Astrocyte of the spinal cord (primary cell): ENCODE data around the gene RPE65.
A peak's percentile ranks its signal among the peaks of the same experiment; 100 is the strongest.
"Not testable (repeated sequence)": the region's sequence is repeated elsewhere in the genome, so short reads cannot be mapped to it uniquely, and the experiment has no call there.

ENCODE experiments used
- DNase-seq: peaks from one replicate; pipeline ENCODE4 v3.0.0; 2011; ENCODE audit warnings: low read depth, low spot score
- H3K4me3 ChIP-seq: 2 replicates; pipeline ENCODE4 v1.5.1; 2011; ENCODE audit warnings: low read depth, mild to moderate bottlenecking, low read length, moderate library complexity
- in situ Hi-C: cut with HindIII; loops from 2 replicates; pipeline ENCODE4 v1.10.0; 2017; ENCODE audit warnings: low sequenced_read_pairs
- TF ChIP-seq, protein P1 (sequence below): IDR thresholded peaks from 2 replicates; pipeline ENCODE4 v1.5.1; 2012; ENCODE audit warnings: low read depth, mild to moderate bottlenecking, low read length, inconsistent platforms

Gene RPE65

DNA sequence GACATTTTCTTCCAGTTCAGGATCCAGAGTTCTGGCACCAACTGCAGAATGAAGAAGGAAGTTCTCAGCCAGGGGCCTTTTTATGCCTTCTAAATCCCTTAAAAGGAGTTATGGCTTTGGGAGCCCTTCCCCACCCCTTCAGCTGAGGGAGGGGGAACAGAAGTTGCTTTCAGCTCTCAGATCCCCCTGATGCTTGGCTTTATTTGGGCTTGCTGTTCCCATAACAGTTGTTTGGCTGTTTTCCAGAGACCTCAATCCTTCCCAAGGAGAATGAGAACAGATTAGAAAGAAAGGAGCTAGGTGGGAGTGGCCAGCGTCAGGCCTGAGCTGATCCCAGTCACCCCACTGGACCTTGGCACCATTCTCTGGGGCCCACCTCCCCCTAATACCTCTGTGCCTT is at the start of gene RPE65:
TSS of gene RPE65 (minus strand) at position 54 of the 400 bp plus-strand sequence. CDS start at position 5, 49 bp downstream.
- no peak within 1 kb of the TSS for H3K4me3 ChIP-seq
- TF ChIP-seq, protein P1, sequence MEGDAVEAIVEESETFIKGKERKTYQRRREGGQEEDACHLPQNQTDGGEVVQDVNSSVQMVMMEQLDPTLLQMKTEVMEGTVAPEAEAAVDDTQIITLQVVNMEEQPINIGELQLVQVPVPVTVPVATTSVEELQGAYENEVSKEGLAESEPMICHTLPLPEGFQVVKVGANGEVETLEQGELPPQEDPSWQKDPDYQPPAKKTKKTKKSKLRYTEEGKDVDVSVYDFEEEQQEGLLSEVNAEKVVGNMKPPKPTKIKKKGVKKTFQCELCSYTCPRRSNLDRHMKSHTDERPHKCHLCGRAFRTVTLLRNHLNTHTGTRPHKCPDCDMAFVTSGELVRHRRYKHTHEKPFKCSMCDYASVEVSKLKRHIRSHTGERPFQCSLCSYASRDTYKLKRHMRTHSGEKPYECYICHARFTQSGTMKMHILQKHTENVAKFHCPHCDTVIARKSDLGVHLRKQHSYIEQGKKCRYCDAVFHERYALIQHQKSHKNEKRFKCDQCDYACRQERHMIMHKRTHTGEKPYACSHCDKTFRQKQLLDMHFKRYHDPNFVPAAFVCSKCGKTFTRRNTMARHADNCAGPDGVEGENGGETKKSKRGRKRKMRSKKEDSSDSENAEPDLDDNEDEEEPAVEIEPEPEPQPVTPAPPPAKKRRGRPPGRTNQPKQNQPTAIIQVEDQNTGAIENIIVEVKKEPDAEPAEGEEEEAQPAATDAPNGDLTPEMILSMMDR, result no peak
- in situ Hi-C loops, result no loop called here
- peak; percentile 59 for DNase-seq

DNA sequence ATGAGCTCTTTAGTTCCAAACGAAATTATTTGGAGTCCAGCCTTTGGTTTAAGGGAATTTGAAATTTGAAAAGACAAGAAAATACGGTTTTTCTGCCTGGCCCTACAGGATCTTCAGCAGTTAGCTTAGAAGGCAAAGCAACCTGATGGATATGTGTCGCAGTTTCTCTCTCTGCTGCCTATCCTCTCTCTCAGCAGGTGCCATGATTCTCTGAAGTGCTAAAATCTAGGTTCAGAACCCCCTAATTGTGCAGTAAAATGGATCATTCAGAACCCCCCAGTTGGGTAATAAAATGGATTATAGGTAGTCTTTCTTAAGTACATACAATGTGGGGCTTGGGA is 47.6 kb upstream of the RPE65 start:
- peak overlapping the region; percentile 85 for H3K4me3 ChIP-seq
- in situ Hi-C loops, result no loop called here
- TF ChIP-seq, protein P1, result no peak
- DNase-seq, result no peak

DNA sequence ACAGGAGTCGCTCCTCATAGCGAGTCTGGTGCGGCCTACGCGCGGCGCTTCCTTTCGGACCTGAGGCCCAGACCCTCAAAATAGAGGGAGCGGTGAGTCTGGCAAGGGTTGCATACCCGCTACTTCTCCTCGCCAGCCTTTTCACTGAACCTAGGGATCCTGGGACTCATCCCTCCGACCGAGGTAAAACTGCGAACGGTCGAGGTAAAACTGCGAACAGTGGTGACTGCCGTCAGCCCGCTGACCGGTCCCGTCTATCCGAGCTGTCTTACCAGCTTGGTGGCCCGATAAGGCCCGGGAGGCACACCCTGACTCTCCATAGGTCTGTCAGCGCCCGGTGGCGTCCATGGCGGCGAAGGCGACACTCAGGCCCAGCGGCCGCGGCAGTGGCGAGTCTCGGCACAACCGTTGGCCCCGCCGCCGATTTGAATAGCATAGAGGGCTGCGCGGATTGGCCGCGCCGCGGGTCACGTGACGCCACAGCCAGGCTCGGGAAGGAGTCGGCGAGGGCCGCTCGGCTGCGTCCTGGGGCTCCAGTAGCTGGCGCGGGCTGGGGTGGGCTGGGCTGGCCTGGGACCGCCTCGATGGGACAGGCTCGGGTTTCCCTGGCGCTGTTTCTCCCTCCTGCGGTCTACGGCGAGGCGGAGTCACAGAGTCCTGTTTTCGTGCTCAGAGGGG is 47.1 kb upstream of the RPE65 start, which contains the start of gene DEPDC1:
TSS of gene DEPDC1 (minus strand) at position 403 of the 678 bp plus-strand sequence. CDS start at position 320, 83 bp downstream.
- in situ Hi-C loops, result no loop called here
- TF ChIP-seq, protein P1, result no peak
- DNase-seq, result peak; percentile 97
- H3K4me3 ChIP-seq, result peak within 1 kb of the TSS; percentile 85

DNA sequence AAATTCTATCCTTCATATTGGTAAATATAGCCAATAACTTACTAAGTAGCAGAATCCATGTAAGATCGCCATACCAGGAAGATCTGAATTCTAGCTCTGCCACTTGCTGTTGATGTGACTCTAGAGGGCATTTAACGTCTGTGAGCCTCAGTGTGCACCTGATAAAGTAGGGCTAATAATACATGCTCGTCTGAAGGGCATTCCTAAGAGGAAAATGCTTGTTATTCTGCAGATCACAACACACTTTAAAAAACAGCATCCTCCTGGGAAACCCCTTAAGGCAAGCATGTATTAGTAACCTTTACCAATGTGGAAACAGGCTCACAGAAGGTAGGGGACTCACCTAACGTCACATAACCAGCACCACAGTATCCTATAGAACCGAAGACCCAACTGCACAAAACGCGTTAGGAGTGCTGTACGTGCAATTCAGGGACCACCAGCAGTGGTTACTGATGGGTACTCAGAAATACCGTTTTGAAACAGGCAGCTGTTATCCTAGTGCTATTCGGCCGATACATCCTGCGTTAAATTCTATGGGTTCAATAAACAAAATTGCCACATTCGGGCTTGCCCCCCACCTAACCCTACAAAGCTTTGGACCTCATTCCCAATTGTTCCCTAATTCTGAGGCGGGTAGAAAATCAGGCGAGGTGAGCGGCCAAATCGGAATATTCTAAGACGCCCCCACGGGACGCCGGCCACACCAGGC is 46.4 kb upstream of the RPE65 start:
- H3K4me3 ChIP-seq, result peak overlapping the region; percentile 85
- TF ChIP-seq, protein P1, result no peak
- in situ Hi-C loops, result no loop called here
- DNase-seq, result no peak

DNA sequence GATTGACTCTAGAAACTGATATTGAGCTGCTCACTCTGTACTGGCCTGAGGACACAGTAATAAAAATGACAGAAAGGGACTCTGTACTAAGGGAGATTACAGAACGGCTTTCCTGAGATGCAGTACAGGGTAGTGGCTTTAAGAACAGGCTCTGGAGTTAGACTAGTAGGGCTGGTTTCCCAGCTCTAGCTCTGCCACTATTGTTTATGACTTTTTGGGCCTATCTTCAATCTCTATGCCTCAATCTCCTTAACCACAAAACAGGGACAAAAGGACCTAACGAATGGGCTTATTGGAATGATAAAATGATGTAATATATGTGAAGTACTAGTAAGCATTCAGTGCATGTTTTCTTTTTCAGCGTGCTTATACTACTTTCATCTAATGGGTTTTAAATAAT is 45.8 kb upstream of the RPE65 start:
- H3K4me3 ChIP-seq, result peak overlapping the region; percentile 85
- no peak for DNase-seq
- in situ Hi-C loops, result no loop called here
- TF ChIP-seq, protein P1, result no peak

DNA sequence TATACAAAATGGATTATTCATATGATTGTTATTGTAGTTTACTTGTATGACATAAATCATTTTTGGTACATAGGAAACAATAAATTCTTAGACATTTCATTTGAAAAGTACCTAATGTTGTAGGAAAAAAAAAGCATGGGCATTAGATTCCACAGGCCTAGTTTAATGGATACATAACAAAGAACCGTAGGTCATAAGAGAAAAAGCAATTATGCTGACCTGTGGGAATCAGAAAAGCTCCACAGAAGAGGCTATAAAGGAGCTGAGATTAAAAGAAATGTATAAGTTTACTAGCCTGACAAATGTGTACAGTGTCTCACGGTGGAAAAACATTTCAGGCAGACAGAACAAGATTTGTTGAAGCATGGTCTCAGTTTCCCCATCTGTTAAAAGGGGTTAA is 43.4 kb upstream of the RPE65 start:
- no peak overlapping the region for H3K4me3 ChIP-seq
- TF ChIP-seq, protein P1, result no peak
- no peak for DNase-seq
- in situ Hi-C loops, result no loop called here

DNA sequence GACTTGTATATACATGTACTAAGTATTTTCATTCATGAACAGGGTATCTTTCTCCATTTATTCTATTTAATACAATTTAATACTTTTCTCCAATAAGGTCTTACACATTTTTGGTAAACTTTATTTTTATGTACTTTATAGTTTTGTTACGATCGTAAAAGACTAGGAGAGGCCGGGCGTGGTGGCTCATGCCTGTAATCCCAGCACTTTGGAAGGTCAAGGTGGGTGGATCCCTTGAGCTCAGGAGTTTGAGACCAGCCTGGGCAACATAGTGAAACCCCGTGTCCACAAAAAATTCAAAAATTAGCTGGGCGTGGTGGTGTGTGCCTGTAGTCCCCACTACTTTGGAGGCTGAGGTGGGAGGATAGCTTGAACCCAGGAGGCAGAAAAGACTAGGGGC is 42.5 kb upstream of the RPE65 start:
- DNase-seq, in situ Hi-C loops, H3K4me3 ChIP-seq: not testable (repeated sequence)
